Esophagus squamous epithelium (tissue), 4 donors: Measurements from ENCODE around the gene MVB12B.

ENCODE experiments used
- POLR2A ChIP-seq, 4 donors: fragments of 450-650 bp; IDR thresholded peaks; one replicate each; pipeline ENCODE4 v1.6.1; 2017; ENCODE audit warnings: antibody characterized with exemption in 4 of 4, mild to moderate bottlenecking in 4 of 4, moderate library complexity in 3 of 4
- TF ChIP-seq, protein P1 (sequence below), 6 experiments: fragments of 450-650 bp in 4 of 6; fragments of 200-600 bp in 2 of 6; sonication (generic) in 2 of 6; IDR thresholded peaks; one replicate each; pipeline ENCODE4 v1.5.1; 2016 to 2019; ENCODE audit warnings: antibody characterized with exemption in 6 of 6, mild to moderate bottlenecking in 4 of 6, moderate library complexity in 4 of 6

DNA sequence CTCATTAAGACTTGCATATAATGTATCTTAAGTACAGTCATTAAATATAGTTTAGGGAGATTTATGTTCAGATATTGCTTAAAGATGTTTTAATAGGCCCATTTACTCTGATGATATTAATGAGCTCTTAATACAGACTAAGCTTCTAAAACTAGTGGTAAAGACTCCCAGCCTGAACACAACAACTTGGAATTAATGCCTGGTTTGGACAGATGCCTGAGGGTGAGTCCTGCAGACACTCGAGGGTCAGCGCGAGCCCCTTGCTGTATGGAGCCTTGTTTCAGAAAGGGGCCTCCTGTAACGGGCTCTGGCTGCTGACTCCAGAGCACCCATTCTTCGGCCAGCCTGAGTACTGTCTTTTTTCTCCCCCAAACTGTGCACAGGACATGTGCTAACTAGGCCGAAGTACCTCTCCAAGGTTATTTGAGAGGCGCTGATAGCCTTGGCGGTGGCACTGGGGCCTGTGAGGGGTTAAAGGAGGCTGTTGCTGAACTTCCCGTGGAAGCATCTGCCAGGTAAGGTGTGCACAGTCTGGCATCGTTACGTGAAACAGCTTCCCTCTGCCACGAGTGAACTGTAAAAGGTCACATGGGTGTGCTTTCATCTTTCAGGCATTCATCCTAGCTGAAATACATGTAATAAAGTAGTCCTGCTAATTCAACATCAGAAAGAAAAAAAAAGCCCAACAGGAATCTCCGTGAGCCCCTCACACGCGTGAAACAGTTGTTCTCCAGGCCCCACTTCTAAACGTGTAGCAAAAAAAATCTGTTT lies 113.4 kb downstream of the MVB12B start:
- TF ChIP-seq, protein P1, sequence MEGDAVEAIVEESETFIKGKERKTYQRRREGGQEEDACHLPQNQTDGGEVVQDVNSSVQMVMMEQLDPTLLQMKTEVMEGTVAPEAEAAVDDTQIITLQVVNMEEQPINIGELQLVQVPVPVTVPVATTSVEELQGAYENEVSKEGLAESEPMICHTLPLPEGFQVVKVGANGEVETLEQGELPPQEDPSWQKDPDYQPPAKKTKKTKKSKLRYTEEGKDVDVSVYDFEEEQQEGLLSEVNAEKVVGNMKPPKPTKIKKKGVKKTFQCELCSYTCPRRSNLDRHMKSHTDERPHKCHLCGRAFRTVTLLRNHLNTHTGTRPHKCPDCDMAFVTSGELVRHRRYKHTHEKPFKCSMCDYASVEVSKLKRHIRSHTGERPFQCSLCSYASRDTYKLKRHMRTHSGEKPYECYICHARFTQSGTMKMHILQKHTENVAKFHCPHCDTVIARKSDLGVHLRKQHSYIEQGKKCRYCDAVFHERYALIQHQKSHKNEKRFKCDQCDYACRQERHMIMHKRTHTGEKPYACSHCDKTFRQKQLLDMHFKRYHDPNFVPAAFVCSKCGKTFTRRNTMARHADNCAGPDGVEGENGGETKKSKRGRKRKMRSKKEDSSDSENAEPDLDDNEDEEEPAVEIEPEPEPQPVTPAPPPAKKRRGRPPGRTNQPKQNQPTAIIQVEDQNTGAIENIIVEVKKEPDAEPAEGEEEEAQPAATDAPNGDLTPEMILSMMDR (IDR thresholded peaks at IDR 0.05), result no peak
- TF ChIP-seq POLR2A (IDR thresholded peaks at IDR 0.05), result no peak
